OCI-LY3 (cell line): ENCODE data around the gene STYXL1.

ENCODE experiments used
- H2AFZ ChIP-seq: fragments of 200-600, 300-600 bp; shearing (Covaris generic); 2 replicates; pipeline ENCODE4 v1.6.0; 2014; ENCODE audit warnings: antibody characterized with exemption, low read depth, low read length
- H3K27ac ChIP-seq: fragments of 200-600, 300-600 bp; sonication (generic); 2 replicates; pipeline ENCODE4 v1.5.1; 2014; ENCODE audit warnings: mild to moderate bottlenecking, low read length, moderate library complexity, mixed read lengths
- H3K27me3 ChIP-seq: fragments of 200-600, 300-600 bp; sonication (generic); 2 replicates; pipeline ENCODE4 v1.6.1; 2014; ENCODE audit warnings: low read depth, low read length, mixed read lengths
- H3K36me3 ChIP-seq: fragments of 200-600, 300-600 bp; sonication (generic); replicated peaks from 2 replicates; pipeline ENCODE3; 2014; ENCODE audit warnings: low read depth, low read length, mixed read lengths
- H3K4me1 ChIP-seq: fragments of 300-600, 200-600 bp; sonication (generic); 2 replicates; pipeline ENCODE4 v1.6.1; 2014; ENCODE audit warnings: low read length, mixed read lengths
- H3K4me2 ChIP-seq: fragments of 200-600, 300-600 bp; sonication (generic); 2 replicates; pipeline ENCODE4 v1.6.1; 2014; ENCODE audit warnings: low read length, mixed read lengths
- H3K4me3 ChIP-seq: fragments of 300-600, 200-600 bp; sonication (generic); 2 replicates; pipeline ENCODE4 v1.5.1; 2014; ENCODE audit warnings: antibody characterized with exemption, mild to moderate bottlenecking, low read length, moderate library complexity
- H3K79me2 ChIP-seq: fragments of 300-600, 200-600 bp; shearing (Covaris generic); 2 replicates; pipeline ENCODE4 v1.6.1; 2014; ENCODE audit warnings: mild to moderate bottlenecking, low read length, mixed read lengths
- H3K9ac ChIP-seq: fragments of 300-600, 200-600 bp; shearing (Covaris generic); 2 replicates; pipeline ENCODE4 v1.6.0; 2014; ENCODE audit warnings: mild to moderate bottlenecking, low read length, moderate library complexity
- H3K9me3 ChIP-seq: fragments of 200-600, 300-600 bp; shearing (Covaris generic); 2 replicates; pipeline ENCODE4 v1.6.1; 2014; ENCODE audit warnings: low read length, mixed read lengths; ENCODE audit not compliant: insufficient read depth
- H4K20me1 ChIP-seq: fragments of 200-600, 300-600 bp; sonication (generic); 2 replicates; pipeline ENCODE4 v1.6.1; 2016; ENCODE audit warnings: low read length, mixed read lengths; ENCODE audit not compliant: insufficient read depth
- CTCF ChIP-seq: fragments of 200-600, 300-600 bp; sonication (generic); IDR thresholded peaks from 2 replicates; pipeline ENCODE4 v1.5.1; 2014; ENCODE audit warnings: antibody characterized with exemption, low read length, low read depth
- EZH2phosphoT487 ChIP-seq: fragments of 200-600 bp; shearing (Covaris generic); IDR thresholded peaks from 2 replicates; pipeline ENCODE4 v1.6.1; 2018; ENCODE audit warnings: antibody characterized with exemption, mixed run types, low read depth

The STYXL1 gene

DNA sequence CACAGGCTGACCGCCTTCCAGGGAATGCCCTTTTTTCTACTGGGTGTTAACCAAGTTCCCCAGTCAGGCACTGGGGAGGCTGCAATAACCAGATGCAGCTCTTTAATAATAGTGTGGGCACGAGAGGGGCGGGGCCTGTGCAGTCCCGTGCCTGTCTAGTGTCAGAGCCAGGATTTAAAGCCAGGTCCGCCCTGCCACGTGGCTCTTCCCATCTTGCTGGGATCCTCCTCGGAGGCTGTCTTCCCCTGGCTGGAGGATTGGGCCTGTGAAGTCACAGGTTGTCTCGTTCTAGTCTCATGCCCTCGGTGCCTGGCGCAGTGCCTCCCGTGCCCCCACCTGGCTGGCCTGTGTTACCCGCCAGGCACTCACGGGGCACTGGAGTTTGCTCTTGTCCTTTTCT is 78.6 kb downstream of the STYXL1 start:
- Histone ChIP-seq H3K4me1 (no peaks in the 10 kb centered on the region), H3K4me2 (no peak overlapping the region), H3K9me3 (no peaks in the 10 kb centered on the region), H3K27ac (no peak overlapping the region), H3K27me3 (no peaks in the 10 kb centered on the region), H2AFZ (no peak overlapping the region), H3K9ac (no peak overlapping the region), H3K79me2 (no peaks in the 10 kb centered on the region), H3K4me3 (no peak overlapping the region), H3K36me3 (peaks cover 8% of the 10 kb centered on the region), H4K20me1 (no peaks in the 10 kb centered on the region; the same call in 1 of the 2 replicates)
- TF ChIP-seq CTCF (no peak), EZH2phosphoT487 (no peak)

DNA sequence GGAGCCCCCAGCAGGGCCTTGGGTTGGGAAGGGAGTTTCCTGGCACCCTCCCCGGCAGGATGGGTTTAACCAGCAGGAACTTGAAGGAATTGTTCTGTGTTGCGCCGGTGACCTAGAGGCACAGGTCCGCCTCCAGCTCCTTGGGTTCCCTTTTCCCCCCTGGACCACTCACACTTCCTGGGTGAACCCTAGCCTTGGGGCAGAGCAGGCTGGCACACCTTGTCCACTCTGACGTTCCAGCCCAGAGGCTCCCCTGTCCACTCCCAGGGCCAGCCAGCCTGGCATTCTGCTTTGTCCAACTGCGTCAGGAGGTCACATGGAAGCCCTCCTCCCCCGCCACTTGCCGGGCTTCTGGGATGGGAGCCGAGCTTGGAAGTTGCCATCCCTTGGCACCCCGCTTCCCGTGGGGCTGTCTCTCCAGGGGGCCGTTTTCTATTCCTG is 79.2 kb downstream of the STYXL1 start:
- H3K4me3 ChIP-seq: no peak overlapping the region
- H3K27me3 ChIP-seq: no peaks in the 10 kb centered on the region
- no peaks in the 10 kb centered on the region for H3K4me1 ChIP-seq
- H3K79me2 ChIP-seq: no peaks in the 10 kb centered on the region
- no peak overlapping the region for H3K4me2 ChIP-seq
- no peak for TF ChIP-seq EZH2phosphoT487
- TF ChIP-seq CTCF: no peak
- peaks cover 4% of the 10 kb centered on the region for H3K36me3 ChIP-seq
- no peak overlapping the region for H3K9ac ChIP-seq
- no peak overlapping the region for H3K27ac ChIP-seq
- no peaks in the 10 kb centered on the region for H3K9me3 ChIP-seq
- no peak overlapping the region for H2AFZ ChIP-seq
- H4K20me1 ChIP-seq: no peaks in the 10 kb centered on the region; the same call in 1 of the 2 replicates

DNA sequence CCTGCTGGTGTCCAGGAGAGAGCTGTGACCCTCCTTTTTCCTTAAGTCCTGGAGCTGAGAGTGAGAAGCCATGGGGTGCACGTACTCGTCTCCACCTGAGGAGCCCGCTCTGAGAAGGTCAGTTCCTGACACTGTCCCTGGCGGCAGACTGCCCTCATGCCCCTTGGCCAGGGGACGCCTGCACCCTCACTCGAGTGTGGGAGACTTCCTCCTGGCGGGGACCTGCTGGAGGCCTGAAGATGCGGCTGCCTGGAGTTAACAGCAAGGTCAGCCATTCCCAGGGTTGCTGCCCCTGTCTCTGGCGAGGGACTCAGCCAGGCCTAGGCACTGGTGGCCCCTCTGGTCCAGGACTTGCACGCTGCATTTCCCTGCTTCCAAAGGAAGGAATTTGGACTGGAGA is 79.8 kb downstream of the STYXL1 start:
- Histone ChIP-seq H3K4me1 (no peaks in the 10 kb centered on the region), H3K4me2 (no peak overlapping the region), H3K36me3 (peaks cover 4% of the 10 kb centered on the region), H2AFZ (no peak overlapping the region), H3K9ac (no peak overlapping the region), H3K27me3 (no peaks in the 10 kb centered on the region), H3K27ac (no peak overlapping the region), H4K20me1 (no peaks in the 10 kb centered on the region; the same call in 1 of the 2 replicates), H3K9me3 (no peaks in the 10 kb centered on the region), H3K4me3 (no peak overlapping the region), H3K79me2 (no peaks in the 10 kb centered on the region)
- TF ChIP-seq CTCF: no peak
- TF ChIP-seq EZH2phosphoT487: no peak

DNA sequence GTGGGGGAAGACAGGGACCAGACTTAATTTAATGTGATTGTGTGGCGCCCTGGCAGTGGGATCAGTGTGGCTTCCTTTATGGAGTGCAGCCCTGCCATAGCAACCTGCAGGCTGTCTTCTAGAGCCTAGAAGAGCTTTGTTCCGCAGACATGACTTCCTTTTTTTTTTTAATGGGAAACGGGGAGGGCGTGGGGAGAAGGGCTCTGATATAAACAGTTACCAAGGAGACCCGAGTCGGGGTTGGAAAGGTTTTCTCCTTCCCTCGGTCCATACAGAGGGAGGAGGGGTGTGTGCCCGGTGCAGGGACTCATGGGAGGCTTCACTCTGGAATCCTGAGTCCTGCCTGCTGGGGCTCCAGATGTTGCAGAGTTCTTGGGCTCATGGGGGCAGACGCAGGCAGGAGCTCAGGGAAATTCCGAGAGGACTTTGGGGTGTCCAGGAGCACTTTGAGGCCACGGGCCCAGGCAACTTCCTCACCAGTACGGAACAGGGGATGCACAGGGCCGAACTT is 80.3 kb downstream of the STYXL1 start:
- H3K4me2 ChIP-seq: no peak overlapping the region
- H3K27ac ChIP-seq: no peak overlapping the region
- H3K79me2 ChIP-seq: no peaks in the 10 kb centered on the region
- no peaks in the 10 kb centered on the region for H3K27me3 ChIP-seq
- peaks cover 4% of the 10 kb centered on the region for H3K36me3 ChIP-seq
- H3K4me3 ChIP-seq: no peak overlapping the region
- H3K4me1 ChIP-seq: no peaks in the 10 kb centered on the region
- no peaks in the 10 kb centered on the region for H3K9me3 ChIP-seq
- TF ChIP-seq EZH2phosphoT487: no peak
- H2AFZ ChIP-seq: no peak overlapping the region
- H4K20me1 ChIP-seq: no peaks in the 10 kb centered on the region; the same call in 1 of the 2 replicates
- no peak overlapping the region for H3K9ac ChIP-seq

DNA sequence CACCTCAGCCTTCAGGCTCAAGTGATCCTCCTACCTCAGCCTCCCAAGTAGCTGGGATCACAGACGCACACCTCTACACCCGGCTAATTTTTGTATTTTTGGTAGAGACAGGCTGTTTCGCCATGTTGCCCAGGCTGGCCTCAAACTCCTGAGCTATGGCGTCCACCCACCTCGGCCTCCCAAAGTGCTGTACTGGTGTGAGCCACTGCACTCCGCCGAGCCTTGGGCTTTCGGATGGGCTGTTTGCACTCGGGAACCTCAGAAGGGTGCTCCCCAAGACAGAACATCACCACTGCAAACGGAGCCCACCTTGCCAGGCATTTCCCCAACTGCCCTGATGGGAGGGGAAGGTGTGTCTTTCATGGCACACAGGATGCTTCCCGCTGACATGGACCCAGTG is 80.7 kb downstream of the STYXL1 start:
- Histone ChIP-seq H3K79me2 (no peaks in the 10 kb centered on the region), H2AFZ (no peak overlapping the region), H3K9ac (no peak overlapping the region), H4K20me1 (no peaks in the 10 kb centered on the region), H3K27ac (no peak overlapping the region), H3K27me3 (no peaks in the 10 kb centered on the region), H3K9me3 (no peaks in the 10 kb centered on the region), H3K4me1 (no peaks in the 10 kb centered on the region), H3K36me3 (no peaks in the 10 kb centered on the region), H3K4me3 (no peak overlapping the region), H3K4me2 (no peak overlapping the region)
- TF ChIP-seq EZH2phosphoT487: no peak
- TF ChIP-seq CTCF: no peak
